HG03457 (cell line): Measurements from ENCODE around the gene ULBP1.
A peak's percentile ranks its signal among the peaks of the same experiment; 100 is the strongest.
"Not testable (repeated sequence)": the region's sequence is repeated elsewhere in the genome, so short reads cannot be mapped to it uniquely, and the experiment has no call there.

Experiments
- ATAC-seq: cut with Tn5 transposase; IDR thresholded peaks from one replicate; pipeline ENCODE4 v1.9.1; 2021; ENCODE audit warnings: moderate number of reproducible peaks; ENCODE audit not compliant: unreplicated experiment

The ULBP1 gene

GRCh38 chr6:150003599-150003998, 39.9 kb downstream of the ULBP1 start:
- ATAC-seq, result not testable (repeated sequence)

GRCh38 chr6:150004101-150004782, 40.5 kb downstream of the ULBP1 start:
- ATAC-seq, result no peak

GRCh38 chr6:150004783-150005717, 41.3 kb downstream of the ULBP1 start:
- ATAC-seq, result peak; percentile 48

GRCh38 chr6:150005761-150006651, 42.3 kb downstream of the ULBP1 start:
- no peak for ATAC-seq

GRCh38 chr6:150006961-150007464, 43.3 kb downstream of the ULBP1 start:
- ATAC-seq, result no peak

GRCh38 chr6:150008588-150008987, 44.8 kb downstream of the ULBP1 start:
- no peak for ATAC-seq

- ATAC-seq, result not testable (repeated sequence)
These were observed 49.4 kb downstream of the ULBP1 start for GRCh38 chr6:150012846-150013784.

- not testable (repeated sequence) for ATAC-seq
These were observed 50.3 kb downstream of the ULBP1 start for GRCh38 chr6:150013785-150014622.

- ATAC-seq, result not testable (repeated sequence)
These were observed 51.0 kb downstream of the ULBP1 start for GRCh38 chr6:150014623-150015280.

GRCh38 chr6:150015281-150016001, 51.7 kb downstream of the ULBP1 start:
- not testable (repeated sequence) for ATAC-seq

- no peak for ATAC-seq
These were observed 52.8 kb downstream of the ULBP1 start for GRCh38 chr6:150016324-150017185.

GRCh38 chr6:150017186-150017521, 53.4 kb downstream of the ULBP1 start:
- ATAC-seq, result not testable (repeated sequence)

- no peak for ATAC-seq
These were observed 55.3 kb downstream of the ULBP1 start for GRCh38 chr6:150018846-150019580.

- ATAC-seq, result not testable (repeated sequence)
These were observed 58.1 kb downstream of the ULBP1 start for GRCh38 chr6:150021870-150022269.
